HS-27A (cell line): ENCODE results near the gene LMLN.
"Not testable (repeated sequence)": the region's sequence is repeated elsewhere in the genome, so short reads cannot be mapped to it uniquely, and the experiment has no call there.

Experiments used
- DNase-seq: peaks from one replicate; pipeline ENCODE4 v3.0.0-alpha.2; 2012; ENCODE audit warnings: low read depth, missing footprints

The LMLN gene, protein sequence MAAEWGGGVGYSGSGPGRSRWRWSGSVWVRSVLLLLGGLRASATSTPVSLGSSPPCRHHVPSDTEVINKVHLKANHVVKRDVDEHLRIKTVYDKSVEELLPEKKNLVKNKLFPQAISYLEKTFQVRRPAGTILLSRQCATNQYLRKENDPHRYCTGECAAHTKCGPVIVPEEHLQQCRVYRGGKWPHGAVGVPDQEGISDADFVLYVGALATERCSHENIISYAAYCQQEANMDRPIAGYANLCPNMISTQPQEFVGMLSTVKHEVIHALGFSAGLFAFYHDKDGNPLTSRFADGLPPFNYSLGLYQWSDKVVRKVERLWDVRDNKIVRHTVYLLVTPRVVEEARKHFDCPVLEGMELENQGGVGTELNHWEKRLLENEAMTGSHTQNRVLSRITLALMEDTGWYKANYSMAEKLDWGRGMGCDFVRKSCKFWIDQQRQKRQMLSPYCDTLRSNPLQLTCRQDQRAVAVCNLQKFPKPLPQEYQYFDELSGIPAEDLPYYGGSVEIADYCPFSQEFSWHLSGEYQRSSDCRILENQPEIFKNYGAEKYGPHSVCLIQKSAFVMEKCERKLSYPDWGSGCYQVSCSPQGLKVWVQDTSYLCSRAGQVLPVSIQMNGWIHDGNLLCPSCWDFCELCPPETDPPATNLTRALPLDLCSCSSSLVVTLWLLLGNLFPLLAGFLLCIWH

DNA sequence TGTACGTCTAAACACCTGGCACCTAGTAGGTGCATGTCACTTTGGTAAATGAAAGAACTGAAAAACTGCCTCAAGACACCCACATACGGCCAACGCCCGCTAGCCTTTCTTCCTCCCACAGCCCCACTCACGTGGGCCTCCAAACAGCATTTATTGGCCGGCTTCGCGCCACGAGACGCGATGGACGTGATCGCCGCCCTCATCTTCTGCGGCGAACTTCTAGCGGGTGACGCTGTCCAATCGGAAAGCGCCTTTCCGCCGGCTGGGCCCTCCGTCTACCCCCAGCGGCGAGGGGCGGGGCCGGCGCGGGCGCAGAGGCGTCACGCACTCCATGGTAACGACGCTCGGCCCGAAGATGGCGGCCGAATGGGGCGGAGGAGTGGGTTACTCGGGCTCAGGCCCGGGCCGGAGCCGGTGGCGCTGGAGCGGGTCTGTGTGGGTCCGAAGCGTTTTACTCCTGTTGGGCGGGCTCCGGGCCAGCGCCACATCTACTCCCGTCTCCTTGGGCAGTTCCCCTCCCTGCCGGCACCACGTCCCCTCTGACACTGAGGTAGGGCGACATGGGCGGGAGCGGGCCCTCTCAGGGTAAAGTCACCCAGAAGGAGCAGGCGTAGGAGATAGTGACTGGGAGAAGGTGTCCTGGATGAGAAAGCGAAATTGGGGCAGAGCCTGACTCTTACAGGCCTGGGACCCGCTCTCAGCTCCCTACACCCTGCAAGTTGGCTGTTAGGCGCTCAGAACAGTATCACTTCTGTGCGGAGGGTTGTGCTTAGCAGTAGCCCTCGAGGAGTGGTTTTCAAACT is at the start of gene LMLN:
Gene LMLN, plus strand, starts transcription at position 327 of the 803 bp plus-strand sequence. Its CDS starts 29 bp downstream, at position 356.
- DNase-seq, result peak; percentile 90

DNA sequence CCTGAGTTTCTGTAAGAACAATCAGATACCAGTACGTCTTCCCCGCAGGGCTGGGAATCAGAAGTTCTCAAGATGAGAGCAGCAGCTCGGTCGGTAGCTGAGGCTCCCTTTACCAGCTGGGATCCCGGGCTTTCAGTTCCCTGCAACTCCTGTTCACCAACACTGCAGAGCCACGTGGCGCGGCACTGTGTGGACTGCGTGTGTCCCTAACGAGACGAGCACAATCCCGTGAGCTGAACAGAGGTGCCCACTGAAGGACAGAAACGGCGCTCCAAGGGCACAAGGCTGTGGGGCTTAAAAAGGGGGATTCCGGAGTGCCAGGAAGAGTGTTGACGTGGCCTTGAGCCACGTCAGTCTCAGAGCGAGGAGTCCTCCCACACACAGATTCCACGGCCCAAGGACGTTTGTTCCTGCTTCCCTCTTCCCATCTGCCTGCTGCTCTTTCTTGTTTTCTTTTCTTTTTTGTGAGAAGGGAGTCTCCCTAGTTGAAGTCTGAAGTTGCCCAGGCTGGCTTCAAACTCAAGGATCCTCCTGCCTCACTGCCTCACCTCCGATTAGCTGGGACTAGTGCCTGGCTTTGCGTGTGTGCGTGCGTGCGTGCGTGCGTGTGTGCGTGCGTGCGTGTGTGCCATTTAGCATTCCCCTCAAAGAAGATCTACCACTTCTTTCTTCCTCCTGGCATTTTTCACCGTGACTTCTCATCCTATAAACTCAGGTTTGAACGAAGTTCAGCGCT is 47.1 kb upstream of the LMLN start:
- DNase-seq, result no peak

DNA sequence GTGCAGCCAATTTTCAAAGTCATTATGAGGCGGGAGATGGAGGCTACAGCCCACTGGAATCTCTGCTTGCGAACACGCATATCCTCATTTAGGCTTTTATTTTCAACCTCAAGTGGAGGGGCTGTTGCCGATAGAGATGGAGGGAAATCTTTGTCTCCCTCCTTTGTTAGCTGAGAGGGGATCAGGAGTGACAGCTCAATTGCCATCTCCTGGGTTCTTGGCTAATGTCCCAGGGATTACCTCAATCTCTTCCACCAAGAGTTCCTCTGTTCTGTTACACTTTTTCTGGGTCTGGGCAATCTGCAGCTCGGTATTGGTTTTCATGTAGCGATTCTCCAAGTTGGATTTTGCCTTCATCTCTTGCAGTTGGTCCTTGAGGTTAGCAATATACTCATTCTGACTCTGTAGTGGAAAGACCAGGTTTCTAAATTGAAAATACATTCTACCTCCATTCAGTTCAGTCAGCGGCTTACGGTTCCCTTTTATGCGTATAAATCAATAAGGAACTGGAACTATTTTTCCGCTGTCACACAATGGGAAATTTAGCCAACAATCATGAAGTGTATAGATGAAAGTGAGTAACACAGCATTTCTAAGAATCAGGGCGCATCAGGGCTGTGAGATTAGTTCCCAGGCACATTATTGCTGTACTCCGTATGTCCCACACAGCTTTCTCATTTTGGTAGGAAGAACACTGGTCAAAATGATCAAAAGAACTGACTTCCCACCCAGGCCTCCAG is 46.2 kb upstream of the LMLN start:
- no peak for DNase-seq

DNA sequence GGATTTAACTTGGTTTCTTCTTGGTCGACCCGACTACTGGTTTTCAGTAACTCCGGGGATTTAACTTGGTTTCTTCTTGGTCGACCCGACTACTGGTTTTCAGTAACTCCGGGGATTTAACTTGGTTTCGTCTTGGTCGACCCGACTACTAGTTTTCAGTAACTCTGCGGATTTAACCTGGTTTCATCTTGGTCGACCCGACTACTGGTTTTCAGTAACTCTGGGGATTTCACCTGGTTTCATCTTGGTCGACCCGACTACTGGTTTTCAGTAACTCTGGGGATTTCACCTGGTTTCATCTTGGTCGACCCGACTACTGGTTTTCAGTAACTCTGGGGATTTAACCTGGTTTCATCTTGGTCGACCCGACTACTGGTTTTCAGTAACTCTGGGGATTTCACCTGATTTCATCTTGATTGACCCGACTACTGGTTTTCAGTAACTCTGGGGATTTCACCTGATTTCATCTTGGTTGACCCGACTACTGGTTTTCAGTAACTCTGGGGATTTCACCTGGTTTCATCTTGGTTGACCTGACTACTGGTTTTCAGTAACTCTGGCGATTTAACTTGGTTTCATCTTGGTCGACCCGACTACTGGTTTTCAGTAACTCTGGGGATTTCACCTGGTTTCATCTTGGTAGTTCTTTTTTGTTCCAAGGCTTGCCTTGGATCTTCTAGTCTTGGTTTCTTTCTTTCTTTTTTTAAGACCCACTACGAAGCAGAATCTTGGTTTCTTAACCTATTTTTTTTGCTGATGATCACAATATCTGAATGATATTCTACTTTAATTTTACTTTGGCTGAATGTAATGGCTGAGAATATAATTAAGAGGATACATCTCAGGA is 38.4 kb upstream of the LMLN start:
- DNase-seq, result not testable (repeated sequence)

DNA sequence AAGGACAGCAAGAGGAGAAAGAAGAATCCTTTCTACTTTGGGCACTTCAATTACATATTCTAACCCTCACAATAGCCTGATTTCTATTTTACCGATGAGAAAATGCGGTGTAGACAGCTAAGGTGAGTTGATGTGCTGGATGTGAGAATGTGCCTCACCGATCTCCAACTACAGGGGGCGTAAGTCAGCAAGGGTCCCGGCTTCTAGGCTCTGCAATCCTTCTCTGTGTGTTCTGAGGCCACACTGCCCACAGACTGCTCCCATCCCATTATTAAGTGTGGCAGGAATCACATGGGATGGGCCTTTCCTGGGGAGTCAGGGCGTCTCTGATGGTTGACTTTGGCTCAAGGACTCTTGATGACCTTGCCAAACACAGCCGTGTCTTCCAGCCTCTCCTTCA is 33.6 kb upstream of the LMLN start:
- DNase-seq, result no peak

DNA sequence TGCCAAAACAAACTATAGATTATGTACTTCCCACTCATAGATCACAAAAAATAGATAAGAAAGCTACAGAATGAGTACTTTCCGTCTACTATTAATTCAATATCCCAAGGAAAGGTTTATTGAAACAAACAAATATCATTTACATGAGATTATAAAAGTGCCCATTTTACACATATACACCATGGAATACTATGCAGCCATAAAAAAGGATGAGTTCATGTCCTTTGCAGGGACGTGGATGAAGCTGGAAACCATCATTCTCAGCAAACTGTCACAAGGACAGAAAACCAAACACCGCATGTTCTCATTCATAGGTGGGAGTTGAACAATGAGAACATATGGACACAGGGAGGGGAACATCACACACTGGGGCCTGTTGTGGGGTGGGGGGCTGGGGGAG is 32.4 kb upstream of the LMLN start:
- DNase-seq, result not testable (repeated sequence)

DNA sequence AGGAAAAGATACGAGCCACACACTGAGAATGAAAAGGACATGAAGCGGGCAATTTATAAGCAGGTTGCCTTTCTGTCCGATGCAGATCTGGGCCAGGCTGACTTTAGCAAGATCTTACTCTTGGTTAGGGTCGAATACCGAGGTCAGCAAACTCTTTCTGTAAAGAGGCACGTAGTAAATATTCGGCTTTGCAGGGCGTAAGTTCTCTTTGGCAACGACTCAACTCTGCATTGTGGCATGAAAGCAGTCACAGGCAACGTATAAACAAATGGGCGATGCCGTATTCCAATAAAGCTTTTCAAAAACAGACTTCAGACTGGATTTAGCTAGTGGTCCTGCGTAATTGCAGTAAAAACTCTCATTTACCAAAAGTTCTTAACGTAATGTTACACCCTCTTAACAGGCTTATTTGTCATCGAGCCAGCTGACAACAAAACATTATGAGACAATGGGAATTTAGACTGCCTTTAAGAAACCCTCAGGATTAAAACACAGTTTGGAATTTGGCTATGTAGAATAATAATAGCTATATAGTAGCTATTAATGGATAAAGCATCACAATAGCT is 23.1 kb upstream of the LMLN start:
- DNase-seq, result no peak

DNA sequence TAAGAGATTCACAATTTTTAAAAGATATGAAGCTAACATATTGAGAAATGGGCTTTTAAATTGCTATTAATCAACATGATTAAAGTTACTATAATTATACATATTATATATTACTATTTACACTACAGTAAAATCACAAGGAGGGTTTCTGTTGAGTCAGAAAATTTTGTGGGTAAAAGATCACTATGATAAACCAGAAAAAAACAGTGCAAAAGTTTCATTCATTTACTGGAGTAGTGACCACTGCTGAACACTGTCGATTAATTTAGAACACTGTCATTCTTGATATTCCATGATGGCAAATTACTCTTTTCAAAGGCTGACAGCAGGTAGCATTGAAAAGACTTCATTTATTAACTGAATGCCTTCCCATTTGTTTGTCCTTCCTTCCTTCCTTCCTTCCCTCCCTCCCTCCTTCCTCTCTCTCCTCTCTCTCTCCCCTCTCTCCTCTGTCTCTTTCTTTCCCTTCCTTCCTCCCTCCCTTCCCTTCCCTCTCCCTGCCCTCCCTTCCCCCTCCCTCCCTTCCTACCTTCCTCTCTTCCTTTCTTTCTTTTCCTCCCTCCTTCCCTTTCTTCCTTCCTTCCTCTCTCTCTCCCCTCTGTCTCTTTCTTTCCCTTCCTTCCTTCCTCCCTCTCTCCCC is 19.2 kb upstream of the LMLN start:
- no peak for DNase-seq

DNA sequence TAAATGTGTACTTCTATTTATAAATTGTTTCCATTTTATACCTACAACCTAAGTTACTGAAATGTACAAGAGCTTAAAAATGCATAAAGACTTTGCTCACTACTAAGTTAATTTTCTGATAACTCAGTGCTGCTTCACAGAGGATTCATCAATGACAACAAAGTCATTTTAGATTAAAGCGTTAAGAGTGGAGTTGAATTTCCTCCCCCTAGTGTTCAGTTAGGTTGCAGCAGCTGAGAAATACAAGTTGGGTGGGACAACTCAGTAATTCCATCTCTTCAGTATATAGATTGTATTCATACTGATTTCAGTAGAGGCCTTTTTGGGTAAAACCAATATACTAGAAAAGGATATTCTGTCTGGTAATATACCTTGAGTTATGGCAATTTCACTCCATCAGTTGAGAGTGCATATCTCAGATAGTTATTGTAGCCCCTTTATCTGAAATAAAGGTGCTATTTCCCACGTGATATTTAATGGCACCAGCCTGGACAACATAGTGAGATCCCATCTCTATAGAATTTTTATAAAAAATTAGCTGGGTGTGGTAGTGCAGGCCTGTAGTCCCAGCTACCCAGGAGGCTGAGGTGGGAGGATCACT is 17.0 kb upstream of the LMLN start:
- peak; percentile 24 for DNase-seq

DNA sequence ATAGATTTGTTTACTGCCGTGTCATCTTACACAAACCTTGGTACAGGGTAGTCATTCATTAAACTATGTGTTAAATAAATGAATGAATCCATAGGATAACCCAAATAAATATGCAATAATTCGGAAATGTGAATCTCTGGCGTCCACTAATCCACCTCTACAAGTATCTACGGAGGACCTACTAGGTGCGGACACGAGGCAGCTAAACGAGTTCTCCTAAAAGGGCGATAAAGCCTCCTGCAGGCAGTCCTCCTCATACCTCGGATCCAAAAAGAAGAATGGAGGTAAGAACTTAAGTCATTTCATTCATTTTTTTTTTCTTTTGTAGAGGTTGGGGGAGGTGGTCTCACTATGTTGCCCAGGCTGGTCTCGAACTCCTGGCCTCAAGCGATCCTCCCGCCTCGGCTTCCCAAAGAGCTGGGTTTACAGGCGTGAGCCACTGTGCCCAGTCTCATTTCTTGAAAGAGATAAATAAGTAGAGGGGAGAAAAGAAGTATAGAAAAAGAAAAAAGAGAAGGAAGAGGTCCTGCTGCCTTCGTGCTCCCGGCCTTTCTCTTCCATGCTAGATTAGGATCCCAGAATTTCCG is 10.7 kb upstream of the LMLN start:
- DNase-seq, result no peak

DNA sequence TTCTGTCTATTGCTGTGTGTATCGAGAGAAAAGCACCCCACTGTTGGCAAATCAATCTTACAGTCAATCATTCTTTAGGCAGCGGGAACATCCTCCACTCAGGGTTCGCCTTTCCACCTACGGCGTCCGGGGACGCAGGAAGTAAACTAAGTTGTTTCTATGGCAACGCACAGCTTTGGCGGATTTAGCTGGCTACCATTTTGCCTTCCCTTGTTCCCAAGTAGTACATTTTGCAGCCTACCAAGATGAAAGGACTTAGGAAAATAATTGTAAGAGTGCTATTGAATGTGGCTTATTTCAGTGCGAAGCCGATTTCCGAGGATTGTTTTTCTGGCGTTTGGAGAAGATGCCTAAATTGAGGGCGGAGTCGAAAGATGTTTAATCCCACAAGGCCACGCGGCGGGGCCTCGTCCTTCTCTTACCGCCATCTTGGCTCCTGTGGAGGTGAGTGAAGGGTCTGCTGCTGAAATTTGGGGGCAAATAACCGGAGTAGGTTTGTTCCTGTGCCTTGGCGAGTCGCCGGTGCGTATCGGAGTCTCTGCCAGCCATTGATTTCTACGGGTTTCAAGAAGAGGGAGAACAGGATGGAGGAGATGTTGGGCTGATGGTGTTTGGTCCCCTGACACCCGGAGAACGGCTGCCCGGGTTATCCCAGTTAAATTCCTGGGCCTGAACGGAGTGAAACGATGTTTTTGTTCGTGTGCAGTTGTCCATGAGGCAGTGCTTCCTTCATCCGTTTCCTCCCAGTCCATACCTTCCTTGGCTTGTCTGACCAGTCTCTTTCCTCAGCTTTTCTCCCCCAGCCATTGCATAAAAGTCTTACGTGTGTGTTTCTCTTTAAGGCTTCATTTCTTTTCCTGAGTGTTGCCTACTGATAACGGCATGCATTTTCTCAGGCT is 10.0 kb upstream of the LMLN start, which contains the start of gene RPL35A:
Gene RPL35A, plus strand, starts transcription at position 413 of the 899 bp plus-strand sequence. CDS start 778 bp downstream, outside the sequence.
- DNase-seq, result peak; percentile 94

DNA sequence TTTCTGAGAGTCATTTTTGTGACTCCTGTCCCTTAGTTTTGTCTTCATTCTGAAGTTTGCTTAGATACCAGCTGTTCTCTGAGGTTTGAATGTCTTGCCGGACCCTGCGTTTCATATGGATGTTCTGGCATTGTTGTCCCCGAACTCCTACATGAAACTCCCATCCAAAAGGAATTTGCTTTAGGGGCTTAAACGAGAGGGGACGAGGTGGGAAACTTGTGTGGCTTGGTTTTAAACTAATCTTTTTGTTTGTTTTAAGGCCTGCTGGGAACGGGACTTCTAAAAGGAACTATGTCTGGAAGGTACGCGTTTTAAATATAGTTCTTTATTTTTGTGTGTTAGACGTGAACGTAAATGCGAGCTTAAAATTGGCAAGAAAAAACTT is 9.3 kb upstream of the LMLN start:
- no peak for DNase-seq

DNA sequence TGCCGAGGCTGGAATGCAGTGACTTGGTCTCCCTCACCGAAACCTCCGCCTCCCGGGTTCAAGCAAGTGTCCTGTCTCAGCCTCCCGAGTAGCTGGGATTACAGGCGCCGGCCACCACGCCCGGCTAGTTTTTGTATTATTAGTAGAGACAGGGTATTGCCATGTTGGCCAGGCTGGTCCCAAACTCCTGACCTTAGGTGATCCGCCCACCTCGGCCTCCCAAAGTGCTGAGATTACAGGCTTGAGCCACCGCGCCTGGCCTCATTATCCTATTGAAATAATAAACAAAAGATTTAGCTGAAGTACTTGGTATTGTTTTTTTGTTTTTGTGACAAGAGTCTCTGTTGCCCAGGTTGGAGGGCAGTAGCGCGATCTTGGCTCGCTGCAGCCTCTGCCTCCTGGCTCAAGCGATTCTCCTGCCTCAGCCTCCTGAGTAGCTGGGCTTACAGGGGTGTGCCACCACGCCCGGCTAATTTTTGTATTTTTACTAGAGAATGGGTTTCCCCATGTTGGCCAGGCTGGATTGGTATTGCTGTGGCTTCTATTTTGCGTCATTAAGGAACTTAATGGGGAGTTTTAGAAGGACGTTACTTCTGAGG is 8.5 kb upstream of the LMLN start:
- no peak for DNase-seq

DNA sequence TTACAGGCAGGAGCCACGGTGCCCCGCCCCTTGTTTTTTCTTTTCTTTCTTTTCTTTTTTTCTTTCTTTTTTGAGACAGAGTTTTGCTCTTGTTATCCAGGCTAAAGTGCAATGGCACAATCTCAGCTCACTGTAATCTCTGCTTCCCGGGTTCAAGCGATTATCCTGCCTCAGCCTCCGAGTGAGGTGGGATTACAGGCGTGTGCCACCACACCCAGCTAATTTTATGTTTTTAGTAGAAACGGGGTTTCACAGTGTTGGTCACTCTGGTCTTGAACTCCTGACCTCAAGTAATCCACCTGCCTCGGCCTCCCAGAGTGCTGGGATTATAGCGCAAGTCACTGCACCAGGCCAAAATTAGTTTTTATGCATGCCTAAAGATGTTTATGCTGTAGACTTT is 7.6 kb upstream of the LMLN start:
- DNase-seq, result no peak

DNA sequence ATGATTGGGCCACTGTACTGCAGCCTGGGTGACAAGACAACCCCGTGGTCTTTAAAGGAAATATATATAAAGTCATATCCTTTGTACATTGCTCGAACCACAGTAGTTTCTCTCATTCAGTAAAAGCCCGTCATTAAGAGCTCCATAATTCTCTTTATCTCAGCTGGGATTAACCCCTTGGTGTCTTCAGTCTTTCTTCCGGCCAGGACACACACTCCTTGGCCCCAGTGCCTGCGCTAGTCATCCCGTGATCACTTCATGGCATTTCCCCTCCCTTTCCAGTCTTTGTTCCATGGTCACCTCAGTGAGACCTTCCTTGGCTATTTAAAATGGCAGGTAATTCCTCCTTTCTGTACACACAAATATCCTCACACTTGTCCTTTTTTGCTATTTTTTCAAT is 6.7 kb upstream of the LMLN start:
- no peak for DNase-seq

DNA sequence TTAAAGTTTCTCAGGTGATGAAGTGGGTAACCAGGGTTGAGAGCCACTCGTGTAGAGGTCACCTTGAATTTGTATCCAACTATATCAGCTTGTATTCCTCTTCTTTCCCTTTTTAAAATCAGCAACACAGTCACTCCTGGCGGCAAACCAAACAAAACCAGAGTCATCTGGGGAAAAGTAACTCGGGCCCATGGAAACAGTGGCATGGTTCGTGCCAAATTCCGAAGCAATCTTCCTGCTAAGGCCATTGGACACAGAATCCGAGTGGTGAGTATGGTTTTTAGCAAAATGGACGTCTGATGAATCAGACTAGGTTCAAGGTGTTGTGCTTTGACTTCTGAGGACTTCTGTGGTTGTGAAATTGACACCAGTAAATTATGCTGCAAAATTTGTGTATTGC is 6.1 kb upstream of the LMLN start:
- no peak for DNase-seq

DNA sequence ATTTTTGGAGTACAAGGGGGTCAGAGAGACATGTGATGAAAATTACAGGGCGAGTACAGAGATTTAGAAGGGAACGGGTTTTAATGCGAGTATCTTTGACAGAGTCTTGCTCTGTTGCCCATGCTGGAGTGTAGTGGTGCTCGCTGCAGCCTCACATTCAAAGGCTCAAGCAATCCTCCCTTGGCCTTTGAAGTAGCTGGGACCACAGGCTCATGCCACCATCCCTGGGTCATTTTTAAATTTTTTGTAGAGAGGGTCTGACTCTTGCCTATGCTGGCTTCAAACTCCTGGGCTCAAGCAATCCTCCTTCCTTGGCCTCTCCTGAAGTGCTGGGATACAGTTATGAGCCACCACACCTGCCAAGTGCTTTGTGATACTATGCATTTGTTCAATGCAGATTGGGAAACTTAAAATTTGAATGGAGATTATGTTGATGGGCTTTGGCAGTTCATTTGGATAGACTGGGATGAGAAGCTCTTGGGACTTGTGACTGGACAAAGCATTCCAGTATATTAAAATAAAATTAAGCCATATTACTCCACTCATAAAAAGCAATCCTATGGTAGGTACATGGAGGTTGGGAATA is 4.0 kb upstream of the LMLN start:
- DNase-seq, result no peak
